HG02610 (cell line): ENCODE measurements around the gene TMEM240.

Experiments used
- ATAC-seq: cut with Tn5 transposase; IDR thresholded peaks from one replicate; pipeline ENCODE4 v1.9.1; 2021; ENCODE audit warnings: mild to moderate bottlenecking, moderate library complexity; ENCODE audit not compliant: unreplicated experiment

Gene TMEM240

GRCh38 chr1:1540090-1540817, at the start of gene TMEM240:
TSS of gene TMEM240 (minus strand) at chr1:1540624. CDS start at chr1:1540346, 278 bp downstream.
- ATAC-seq, result no peak

- ATAC-seq, result no peak
Observed at GRCh38 chr1:1583347-1584010, 43.1 kb upstream of the TMEM240 start.

- ATAC-seq, result no peak
Observed at GRCh38 chr1:1582585-1583346, 42.3 kb upstream of the TMEM240 start.

- ATAC-seq, result no peak
Observed at GRCh38 chr1:1578371-1578940, 38.0 kb upstream of the TMEM240 start.

GRCh38 chr1:1577367-1578011, 37.1 kb upstream of the TMEM240 start:
- ATAC-seq, result no peak

- ATAC-seq, result peak; percentile 81
Observed at GRCh38 chr1:1574721-1575537, 34.5 kb upstream of the TMEM240 start, which contains the start of gene SSU72. TSS of gene SSU72 (minus strand) at chr1:1574863. CDS start at chr1:1574557, 306 bp downstream.

GRCh38 chr1:1573843-1574720, 33.7 kb upstream of the TMEM240 start:
- ATAC-seq, result peak; percentile 48

GRCh38 chr1:1569341-1569740, 28.9 kb upstream of the TMEM240 start:
- no peak for ATAC-seq

- ATAC-seq, result no peak
Observed at GRCh38 chr1:1567891-1568291, 27.5 kb upstream of the TMEM240 start.

GRCh38 chr1:1567152-1567875, 26.9 kb upstream of the TMEM240 start:
- no peak for ATAC-seq

- ATAC-seq, result no peak
Observed at GRCh38 chr1:1565340-1565739, 24.9 kb upstream of the TMEM240 start.

GRCh38 chr1:1564268-1564667, 23.8 kb upstream of the TMEM240 start:
- no peak for ATAC-seq

- no peak for ATAC-seq
Observed at GRCh38 chr1:1563688-1564087, 23.3 kb upstream of the TMEM240 start.

- no peak for ATAC-seq
Observed at GRCh38 chr1:1562556-1563195, 22.3 kb upstream of the TMEM240 start.

GRCh38 chr1:1561801-1562470, 21.5 kb upstream of the TMEM240 start:
- no peak for ATAC-seq

- ATAC-seq, result no peak
Observed at GRCh38 chr1:1560178-1560577, 19.8 kb upstream of the TMEM240 start.

- no peak for ATAC-seq
Observed at GRCh38 chr1:1559066-1559465, 18.6 kb upstream of the TMEM240 start.
